ENCODE results near the gene LRBA. TPM values are rescaled to one million over a fixed set of nuclear protein-coding genes. Genes with fewer than 3 reads are reported as not detected.

The LRBA gene
- total and polyA plus RNA-seq, 9 of the 15 experiments (the other 6 are each of a cell fraction or from before 2014, with no cell fraction given), result 24.2 to 88.7 (median 59.7) TPM

- peak; percentile 44; the same call in 1 of the 2 replicates for TF ChIP-seq ZBTB7A (IDR thresholded peaks at IDR 0.05; ENCODE audit: borderline replicate concordance, control insufficient read depth, low read depth, low read length)
- TF ChIP-seq EGR1 (conservative IDR thresholded peaks at IDR 0.05), result peak; percentile 52
- no peak for TF ChIP-seq PHF20 (IDR thresholded peaks at IDR 0.05; ENCODE audit: partially characterized antibody)
- 0 out of 2 replicates have a peak, but pooled peaks have one; percentile 24 for TF ChIP-seq ELF4 (CRISPR knock-in tag; IDR thresholded peaks at IDR 0.05)
- TF ChIP-seq PML (IDR thresholded peaks at IDR 0.05; ENCODE audit: low read length), result no peak
- no peak; the same call in none of the 2 replicates for TF ChIP-seq NFRKB (IDR thresholded peaks at IDR 0.05; ENCODE audit: low read depth)
- TF ChIP-seq ZC3H11A (IDR thresholded peaks at IDR 0.05; ENCODE audit: low read depth, low read length), result no peak
- TF ChIP-seq C11orf30 (IDR thresholded peaks at IDR 0.05; ENCODE audit: low read depth), result no peak; the same call in none of the 2 replicates
- TF ChIP-seq SRSF1 (IDR thresholded peaks at IDR 0.05; ENCODE audit: low read depth, low read length), result no peak
- TF ChIP-seq SMAD4 (CRISPR knock-in tag; conservative IDR thresholded peaks at IDR 0.05), result peak; percentile 27; the same call in 1 of the 2 replicates
- no peak for TF ChIP-seq HMG20B (CRISPR knock-in tag; IDR thresholded peaks at IDR 0.05)
- TF ChIP-seq ZFP91 (CRISPR knock-in tag; IDR thresholded peaks at IDR 0.05), result no peak
- TF ChIP-seq FOS (IDR thresholded peaks at IDR 0.05; ENCODE audit: extremely low read depth, insufficient read length), result no peak
- 0 out of 2 replicates have a peak, but pooled peaks have one; percentile 19 for TF ChIP-seq L3MBTL2 (IDR thresholded peaks at IDR 0.05)
- TF ChIP-seq BACH1 (tag; IDR thresholded peaks at IDR 0.05), result no peak
- no peak for TF ChIP-seq DNMT1 (IDR thresholded peaks at IDR 0.05)
- peak; percentile 66; the same call in 1 of the 2 replicates for TF ChIP-seq EHMT2 (IDR thresholded peaks at IDR 0.05)
- TF ChIP-seq ZNF124 (CRISPR knock-in tag; IDR thresholded peaks at IDR 0.05), result no peak
- TF ChIP-seq TCF7L2 (IDR thresholded peaks at IDR 0.05; ENCODE audit: low read depth, low read length), result no peak
- peak; percentile 5; the same call in 1 of the 2 replicates for TF ChIP-seq PKNOX1 (IDR thresholded peaks at IDR 0.05)
- TF ChIP-seq CHD2 (IDR thresholded peaks at IDR 0.05; ENCODE audit: low read depth, low read length), result no peak
- TF ChIP-seq ZNF436 (CRISPR knock-in tag; IDR thresholded peaks at IDR 0.05), result no peak
- TF ChIP-seq FOXP4 (CRISPR knock-in tag; IDR thresholded peaks at IDR 0.05; ENCODE audit: borderline replicate concordance), result no peak
- TF ChIP-seq ZFP30 (CRISPR knock-in tag; IDR thresholded peaks at IDR 0.05; ENCODE audit: borderline replicate concordance), result no peak
- TF ChIP-seq SOX6 (IDR thresholded peaks at IDR 0.05), result peak; percentile 41; the same call in 1 of the 2 replicates
- TF ChIP-seq ZNF134 (CRISPR knock-in tag; conservative IDR thresholded peaks at IDR 0.05), result 0 out of 2 replicates have a peak, but pooled peaks have one; percentile 24
Measured at GRCh38 chr4:151014521-151015458, at the start of gene LRBA (continued).

All from K562 (cell line).